ENCODE data around the gene NOC4L. TPM values are rescaled to one million over a fixed set of nuclear protein-coding genes. Genes with fewer than 3 reads are reported as not detected.

The NOC4L gene
- total and polyA plus RNA-seq, 10 donors = 8.3 to 38.6 (median 16.4) TPM

- TF ChIP-seq POLR2A (IDR thresholded peaks at IDR 0.05) (no peak), CTCF (IDR thresholded peaks at IDR 0.05 in 8 of 11, conservative IDR thresholded peaks at IDR 0.05 in 3 of 11) (no peak), POLR2AphosphoS5 (IDR thresholded peaks at IDR 0.05) (no peak)
- H3K4me3 ChIP-seq = peak overlapping the region in 1 of 8 donors; percentile 83
- H3K36me3 ChIP-seq = no peaks in the 10 kb centered on the region
- H3K27me3 ChIP-seq (replicated peaks in 1 of 7) = peaks cover 0 to 73% (median 0%) of the 10 kb centered on the region in 7 donors
- 90 to 95% (median 92%) methylated on average over 14 to 35 of the region's 35 CpGs for WGBS, 5 donors
- no peak overlapping the region for H3K27ac ChIP-seq
- intact Hi-C loops (cut with DNase I; ENCODE audit: low total_unique reads) = no loop called here
- DNase-seq = no peak
- H3K4me1 ChIP-seq = peaks cover 10 to 60% (median 36%) of the 10 kb centered on the region in 6 donors
- H3K9me3 ChIP-seq = peaks cover 0 to 53% (median 4%) of the 10 kb centered on the region in 8 donors
Measured at GRCh38 chr12:132187646-132188450, 43.6 kb downstream of the NOC4L start.

GRCh38 chr12:132188451-132188901 lies 44.2 kb downstream of the NOC4L start:
- H3K36me3 ChIP-seq = no peaks in the 10 kb centered on the region
- WGBS, 5 donors = 85 to 92% (median 88%) methylated on average over 19 to 21 of the region's 21 CpGs
- no peak for DNase-seq
- peaks cover 0 to 73% (median 0%) of the 10 kb centered on the region in 7 donors for H3K27me3 ChIP-seq (replicated peaks in 1 of 7)
- H3K9me3 ChIP-seq = peaks cover 0 to 51% (median 6%) of the 10 kb centered on the region in 8 donors
- peaks cover 10 to 60% (median 36%) of the 10 kb centered on the region in 6 donors for H3K4me1 ChIP-seq
- H3K27ac ChIP-seq = peak overlapping the region in 3 of 8 donors; percentile 80 to 91 (median 86)
- no peak for TF ChIP-seq POLR2A (IDR thresholded peaks at IDR 0.05)
- TF ChIP-seq POLR2AphosphoS5 (IDR thresholded peaks at IDR 0.05) = no peak
- TF ChIP-seq CTCF (IDR thresholded peaks at IDR 0.05 in 8 of 11, conservative IDR thresholded peaks at IDR 0.05 in 3 of 11) = no peak
- intact Hi-C loops (cut with DNase I; ENCODE audit: low total_unique reads) = no loop called here
- H3K4me3 ChIP-seq = peak overlapping the region in 5 of 8 donors; percentile 38 to 83 (median 50)

GRCh38 chr12:132188916-132189325 lies 44.7 kb downstream of the NOC4L start:
- H3K9me3 ChIP-seq = peaks cover 0 to 51% (median 11%) of the 10 kb centered on the region in 8 donors
- H3K27me3 ChIP-seq (replicated peaks in 1 of 7) = peaks cover 0 to 73% (median 0%) of the 10 kb centered on the region in 7 donors
- H3K4me1 ChIP-seq = peaks cover 10 to 60% (median 36%) of the 10 kb centered on the region in 6 donors
- no peaks in the 10 kb centered on the region for H3K36me3 ChIP-seq
- no peak for DNase-seq
- WGBS, 5 donors = 27 to 53% (median 37%) methylated on average over 8 to 20 of the region's 20 CpGs
- TF ChIP-seq POLR2AphosphoS5 (IDR thresholded peaks at IDR 0.05) = no peak
- no peak for TF ChIP-seq POLR2A (IDR thresholded peaks at IDR 0.05)
- no peak for TF ChIP-seq CTCF (IDR thresholded peaks at IDR 0.05 in 8 of 11, conservative IDR thresholded peaks at IDR 0.05 in 3 of 11)
- intact Hi-C loops (cut with DNase I; ENCODE audit: low total_unique reads) = no loop called here
- peak overlapping the region; percentile 22 to 83 (median 48) for H3K4me3 ChIP-seq
- H3K27ac ChIP-seq = peak overlapping the region; percentile 60 to 91 (median 80)

Data from spleen (tissue), 11 donors.